ENCODE measurements around the gene EMC7. TPM values are rescaled to one million over a fixed set of nuclear protein-coding genes. Genes with fewer than 3 reads are reported as not detected.
"Not testable (repeated sequence)": the region's sequence is repeated elsewhere in the genome, so short reads cannot be mapped to it uniquely, and the experiment has no call there.

Gene EMC7
- total and polyA plus RNA-seq, 2 of the 4 experiments (the other 2 are of a cell fraction): 46.6 to 76.4 TPM

GRCh38 chr15:34120420-34120819 is 18.8 kb upstream of the EMC7 start:
- H3K4me2 ChIP-seq (ENCODE audit: low read depth, low read length); H3K27ac ChIP-seq (ENCODE audit: insufficient read depth, low read length); H2BK5ac ChIP-seq (ENCODE audit: low read depth, low read length, poor library complexity, severe bottlenecking); H3K56ac ChIP-seq (ENCODE audit: extremely low read depth, insufficient read depth, low read length); H4K5ac ChIP-seq (ENCODE audit: low read depth, low read length); H3K27me3 ChIP-seq (ENCODE audit: control insufficient read depth, insufficient read depth, low read length); CTCF ChIA-PET; intact Hi-C loops (cut with micrococcal nuclease); H2BK15ac ChIP-seq (ENCODE audit: low read depth, low read length); dilution Hi-C loops (cut with HindIII; ENCODE audit: low sequenced_read_pairs, unreplicated experiment); POLR2A ChIA-PET (ENCODE audit: unreplicated experiment); H3K4me1 ChIP-seq (ENCODE audit: control insufficient read depth, insufficient read depth, low read length); H2AK5ac ChIP-seq (ENCODE audit: low read depth, low read length); BruUV-seq (replicated peaks); H2AFZ ChIP-seq (replicated peaks; ENCODE audit: low read length, poor library complexity); DNase-seq; H2BK20ac ChIP-seq (ENCODE audit: low read depth, low read length); H3K4ac ChIP-seq (ENCODE audit: low read depth, low read length); H3K9ac ChIP-seq (ENCODE audit: low read depth, low read length); H2AK9ac ChIP-seq (replicated peaks; ENCODE audit: low read depth, low read length, poor library complexity); H3K79me1 ChIP-seq (ENCODE audit: low read depth in 1 of 2, low read length in 2 of 2); H3K18ac ChIP-seq (ENCODE audit: low read depth, low read length); ATAC-seq (ENCODE audit: low read depth); H3K36me3 ChIP-seq (ENCODE audit: control insufficient read depth, insufficient read depth, low read length); H4K8ac ChIP-seq (ENCODE audit: low read depth in 2 of 2, low read length in 2 of 2); H4K20me1 ChIP-seq (ENCODE audit: insufficient read depth, low read length); H3K23ac ChIP-seq (ENCODE audit: low read depth, low read length); H4K91ac ChIP-seq (ENCODE audit: insufficient read depth, low read depth, low read length); H3K4me3 ChIP-seq (ENCODE audit: insufficient read depth, low read depth, low read length); H3K9me3 ChIP-seq (ENCODE audit: control insufficient read depth, insufficient read depth, low read length); H3K14ac ChIP-seq (replicated peaks; ENCODE audit: low read depth, low read length); H3K9me1 ChIP-seq (ENCODE audit: insufficient read depth, low read length); H2BK120ac ChIP-seq (ENCODE audit: low read depth, low read length): not testable (repeated sequence)
- no CpG with 5 or more reads among the region's 2 CpGs for WGBS, 2 experiments (ENCODE audit: extremely low coverage in 2 of 2, insufficient read length in 1 of 2)
- in situ Hi-C loops (cut with MboI; ENCODE audit: low sequenced_read_pairs): loop anchor here (25.0 kb wide), 1 partner anchor 467 kb away; the partner anchor contains the start of gene GOLGA8B
